GM12878 (cell line): ENCODE data around the gene PHF21B. TPM values are rescaled to one million over a fixed set of nuclear protein-coding genes. Genes with fewer than 3 reads are reported as not detected.

Experiments
- BHLHE40 ChIP-seq, 2 experiments: fragments of 450-650 bp in 1 of 2; IDR thresholded peaks; 2 replicates each; pipeline ENCODE4 v1.6.1; 2011 to 2017; ENCODE audit warnings: low read depth in 2 of 2, borderline replicate concordance in 1 of 2, improper control_type of control experiment in 1 of 2, low read length in 1 of 2, mild to moderate bottlenecking in 1 of 2
- CUX1 ChIP-seq: IDR thresholded peaks from 2 replicates; pipeline ENCODE4 v1.6.1; 2012; ENCODE audit warnings: improper control_type of control experiment, low read depth, low read length; ENCODE audit not compliant: insufficient replicate concordance
- E2F4 ChIP-seq: IDR thresholded peaks from 2 replicates; pipeline ENCODE4 v1.6.1; 2012; ENCODE audit warnings: low read depth, low read length, improper control_type of control experiment
- EGR1 ChIP-seq, 2 experiments: IDR thresholded peaks; 1 replicate in 1 of 2; 2 replicates in 1 of 2; pipeline ENCODE4 v1.6.1; 2011 to 2012; ENCODE audit warnings: low read depth in 2 of 2, low read length in 2 of 2, borderline replicate concordance in 1 of 2, mild to moderate bottlenecking in 1 of 2, moderate library complexity in 1 of 2
- EP300 ChIP-seq, 2 experiments: fragments of 150-350 bp in 1 of 2; IDR thresholded peaks; 2 replicates each; pipeline ENCODE4 v1.6.1; 2011 to 2012; ENCODE audit warnings: low read depth in 2 of 2, low read length in 2 of 2, borderline replicate concordance in 1 of 2, improper control_type of control experiment in 1 of 2, inconsistent platforms in 1 of 2; ENCODE audit not compliant: control insufficient read depth in 1 of 2
- ETV6 ChIP-seq, 2 experiments: fragments of 450-650 bp in 1 of 2; IDR thresholded peaks in 1 of 2; conservative IDR thresholded peaks in 1 of 2; 2 replicates each; pipeline ENCODE4 v1.6.1; 2014; ENCODE audit warnings: antibody characterized with exemption in 1 of 2, borderline replicate concordance in 1 of 2, low read depth in 1 of 2, mild to moderate bottlenecking in 1 of 2, moderate library complexity in 1 of 2
- IRF5 ChIP-seq: fragments of 450-650 bp; IDR thresholded peaks from 2 replicates; pipeline ENCODE4 v1.6.1; 2017; ENCODE audit warnings: borderline replicate concordance
- PML ChIP-seq: IDR thresholded peaks from 2 replicates; pipeline ENCODE4 v1.6.1; 2012; ENCODE audit warnings: low read length, inconsistent platforms
- PRDM15 ChIP-seq: fragments of 450-650 bp; formaldehyde crosslinking; IDR thresholded peaks from 2 replicates; pipeline ENCODE4 v1.4.0; 2020; ENCODE audit warnings: mild to moderate bottlenecking, moderate library complexity
- RELB ChIP-seq: fragments of 450-650 bp; IDR thresholded peaks from 2 replicates; pipeline ENCODE4 v1.6.1; 2017; ENCODE audit warnings: low read depth, mild to moderate bottlenecking, moderate library complexity
- polyA plus RNA-seq, 11 experiments: library from polyadenylated mRNA; depleted of rRNA in 4 of 11; unstranded in 6 of 11; stranded (reverse) in 5 of 11; fragments of >200 nt; fragmentation: Nextera tagmentation in 4 of 11; fragmentation: Illumina TruSeq in 1 of 11; extraction: Ambion mirVana in 4 of 11; extraction: Trizol in 1 of 11; gene quantifications; 1 replicate in 1 of 11; 2 replicates in 10 of 11; pipeline versions ENCODE4 v1.2.1 to v1.2.3, GENCODE V29; 2011 to 2016; ENCODE audit warnings: inconsistent platforms in 2 of 11, missing spikeins in 2 of 11, low read depth in 1 of 11
- total RNA-seq, 4 experiments: library from RNA; depleted of rRNA in 3 of 4; stranded (reverse); fragments of >200 nt in 3 of 4; fragmentation: Illumina TruSeq in 1 of 4; extraction: Trizol in 1 of 4; gene quantifications; 2 replicates each; pipeline versions ENCODE4 v1.2.1 to v1.2.3, GENCODE V29; 2013 to 2021

PHF21B gene
- total and polyA plus RNA-seq, 10 of the 15 experiments (the other 5 are each of a cell fraction or from before 2014, with no cell fraction given), result 0.03 to 0.35 TPM; not detected in 8

- TF ChIP-seq EP300 (IDR thresholded peaks at IDR 0.05; ENCODE audit: borderline replicate concordance in 1 of 2, control insufficient read depth in 1 of 2, low read depth in 2 of 2, low read length in 2 of 2) (peak; percentile 50 to 85; a peak in 3 of 4 replicates), ETV6 (conservative IDR thresholded peaks at IDR 0.05 in 1 of 2, IDR thresholded peaks at IDR 0.05 in 1 of 2; ENCODE audit: borderline replicate concordance in 1 of 2, low read depth in 1 of 2) (peak in 1 of 2 experiments; percentile 20; a peak in 1 of 4 replicates), IRF5 (no peak), RELB (peak; percentile 43; the same call in 1 of the 2 replicates), E2F4 (no peak), EGR1 (IDR thresholded peaks at IDR 0.05; ENCODE audit: borderline replicate concordance in 1 of 2, low read depth in 2 of 2, low read length in 2 of 2) (no peak), PML (no peak), PRDM15 (no peak), CUX1 (no peak), BHLHE40 (IDR thresholded peaks at IDR 0.05; ENCODE audit: borderline replicate concordance in 1 of 2, low read depth in 2 of 2, low read length in 1 of 2) (peak; percentile 95 to 96)
Observed at GRCh38 chr22:44950806-44951509, 58.8 kb downstream of the PHF21B start (continued).
